Testis (tissue), 2 donors: ENCODE data around the gene SEMA4D.

Experiments used
- CTCF ChIP-seq, 3 experiments: fragments of 450-650 bp in 2 of 3; fragments of 200-600 bp in 1 of 3; sonication (generic) in 1 of 3; IDR thresholded peaks; one replicate each; pipeline ENCODE4 v1.5.1; 2016 to 2019; ENCODE audit warnings: antibody characterized with exemption in 3 of 3, mild to moderate bottlenecking in 2 of 3, moderate library complexity in 1 of 3
- POLR2A ChIP-seq: fragments of 450-650 bp; IDR thresholded peaks from one replicate; pipeline ENCODE4 v1.6.1; 2017; ENCODE audit warnings: antibody characterized with exemption, mild to moderate bottlenecking, moderate library complexity

GRCh38 chr9:89486681-89487080 lies 11.2 kb downstream of the SEMA4D start:
- TF ChIP-seq POLR2A, result no peak
- no peak for TF ChIP-seq CTCF (IDR thresholded peaks at IDR 0.05)
